Stomach (tissue), 9 donors: ENCODE measurements around the gene SURF2. TPM values are rescaled to one million over a fixed set of nuclear protein-coding genes. Genes with fewer than 3 reads are reported as not detected.

ENCODE experiments used
- DNase-seq, 2 donors: peaks; one replicate each; pipeline versions ENCODE4 v3.0.0 to v3.0.0-alpha.2; 2013 to 2019
- H3K27ac ChIP-seq, 5 donors: fragments of 200-600 bp in 4 of 5; sonication (generic) in 4 of 5; one replicate each; pipeline ENCODE4 v1.5.1; 2013 to 2019; ENCODE audit warnings: mild to moderate bottlenecking in 1 of 5, moderate library complexity in 1 of 5
- H3K27me3 ChIP-seq, 3 donors: fragments of 200-600 bp; sonication (generic); one replicate each; pipeline ENCODE4 v1.5.1; 2017 to 2019; ENCODE audit warnings: mixed run types in 1 of 3
- H3K36me3 ChIP-seq, 4 donors: fragments of 200-600 bp; sonication (generic); 1 replicate in 3 of 4; 2 replicates in 1 of 4; pipeline ENCODE4 v1.5.1; 2016 to 2019
- H3K4me1 ChIP-seq, 4 donors: fragments of 200-600 bp; sonication (generic); one replicate each; pipeline ENCODE4 v1.5.1; 2016 to 2019
- H3K4me3 ChIP-seq, 4 donors: fragments of 200-600 bp; sonication (generic) in 3 of 4; one replicate each; pipeline ENCODE4 v1.5.1; 2016 to 2019; ENCODE audit warnings: mild to moderate bottlenecking in 1 of 4
- H3K9me3 ChIP-seq, 4 donors: fragments of 200-600 bp; sonication (generic); one replicate each; pipeline ENCODE4 v1.5.1; 2016 to 2019
- EP300 ChIP-seq: sonication (generic); formaldehyde crosslinking; IDR thresholded peaks from one replicate; pipeline ENCODE4 v1.6.1; 2017; ENCODE audit warnings: antibody characterized with exemption
- POLR2A ChIP-seq, 4 donors: fragments of 450-650 bp; IDR thresholded peaks; one replicate each; pipeline ENCODE4 v1.6.1; 2016; ENCODE audit warnings: antibody characterized with exemption in 4 of 4, control low read depth in 2 of 4, mild to moderate bottlenecking in 1 of 4, moderate library complexity in 1 of 4
- POLR2AphosphoS5 ChIP-seq, 3 donors: sonication (generic); formaldehyde crosslinking; IDR thresholded peaks; one replicate each; pipeline ENCODE4 v1.6.1; 2016; ENCODE audit warnings: antibody characterized with exemption in 3 of 3
- WGBS, 5 donors: extraction: QIAGEN DNeasy Blood & Tissue Kit in 3 of 5; methylation state at CpG; one replicate each; pipeline versions ENCODE4 v1.1.5 to v1.1.7; 2013 to 2018; 5-methylcytosine and 5-hydroxymethylcytosine counted together
- intact Hi-C: fragments of 100-400 bp; cut with DNase I; formaldehyde crosslinking; loops from one replicate; pipeline ENCODE4 v1.15.1; 2023; ENCODE audit warnings: low total_unique reads
- polyA plus RNA-seq, 3 donors: library from polyadenylated mRNA; stranded (reverse); fragments of 200-250 nt; gene quantifications; one replicate each; pipeline ENCODE4 v1.2.3, GENCODE V29; 2013
- total RNA-seq, 5 donors: library from RNA; depleted of rRNA; stranded (reverse); fragments of >200 nt; gene quantifications; one replicate each; pipeline versions ENCODE4 v1.1.0 to v1.2.3, GENCODE V29; 2014 to 2016
- TF ChIP-seq, protein P1 (sequence below), 7 experiments: fragments of 450-650 bp in 4 of 7; fragments of 200-600 bp in 3 of 7; sonication (generic) in 3 of 7; IDR thresholded peaks; one replicate each; pipeline ENCODE4 v1.5.1; 2016 to 2019; ENCODE audit warnings: antibody characterized with exemption in 7 of 7, control low read depth in 2 of 7, mild to moderate bottlenecking in 1 of 7
- donor health status: healthy with polysubstance abuse.
- donor health status: Bipolar disorder and iron deficiency.
- donor health status: healthy.

Gene SURF2
- total and polyA plus RNA-seq, 8 donors = 1.8 to 75.3 (median 33.2) TPM

DNA sequence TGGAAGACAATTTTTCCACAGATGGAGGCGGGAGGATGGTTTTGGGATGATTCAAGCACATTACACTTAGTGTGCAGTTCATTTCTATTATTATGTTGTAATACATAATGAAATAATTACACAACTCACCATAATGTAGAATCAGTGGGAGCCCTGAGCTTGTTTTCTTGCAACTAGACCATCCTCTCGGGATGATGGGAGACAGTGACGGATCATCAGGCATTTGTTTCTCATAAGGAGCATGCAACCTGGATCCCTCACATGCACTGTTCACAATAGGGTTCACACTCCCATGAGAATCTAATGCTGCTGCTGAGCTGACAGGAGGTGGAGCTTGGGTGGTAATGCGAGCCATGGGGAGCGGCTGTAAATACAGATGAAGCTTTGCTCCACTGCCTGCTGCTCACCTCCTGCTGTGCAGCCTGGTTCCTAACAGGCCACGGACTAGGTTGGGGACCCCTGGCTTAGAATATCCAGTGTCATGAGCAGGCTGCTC is 21.4 kb downstream of the SURF2 start:
- intact Hi-C loops = no loop called here
- Histone ChIP-seq H3K4me3 (no peak overlapping the region), H3K27ac (peak overlapping the region in 1 of 5 donors; percentile 8), H3K27me3 (no peaks in the 10 kb centered on the region), H3K4me1 (peaks cover 22 to 44% (median 39%) of the 10 kb centered on the region in 4 donors), H3K9me3 (no peaks in the 10 kb centered on the region), H3K36me3 (peaks cover 7 to 9% (median 8%) of the 10 kb centered on the region in 4 donors)
- WGBS, 5 donors = 54 to 74% (median 61%) methylated on average over 6 of the region's 6 CpGs
- DNase-seq = no peak
- no peak for TF ChIP-seq POLR2A (IDR thresholded peaks at IDR 0.05)
- TF ChIP-seq EP300 = no peak
- TF ChIP-seq, protein P1, sequence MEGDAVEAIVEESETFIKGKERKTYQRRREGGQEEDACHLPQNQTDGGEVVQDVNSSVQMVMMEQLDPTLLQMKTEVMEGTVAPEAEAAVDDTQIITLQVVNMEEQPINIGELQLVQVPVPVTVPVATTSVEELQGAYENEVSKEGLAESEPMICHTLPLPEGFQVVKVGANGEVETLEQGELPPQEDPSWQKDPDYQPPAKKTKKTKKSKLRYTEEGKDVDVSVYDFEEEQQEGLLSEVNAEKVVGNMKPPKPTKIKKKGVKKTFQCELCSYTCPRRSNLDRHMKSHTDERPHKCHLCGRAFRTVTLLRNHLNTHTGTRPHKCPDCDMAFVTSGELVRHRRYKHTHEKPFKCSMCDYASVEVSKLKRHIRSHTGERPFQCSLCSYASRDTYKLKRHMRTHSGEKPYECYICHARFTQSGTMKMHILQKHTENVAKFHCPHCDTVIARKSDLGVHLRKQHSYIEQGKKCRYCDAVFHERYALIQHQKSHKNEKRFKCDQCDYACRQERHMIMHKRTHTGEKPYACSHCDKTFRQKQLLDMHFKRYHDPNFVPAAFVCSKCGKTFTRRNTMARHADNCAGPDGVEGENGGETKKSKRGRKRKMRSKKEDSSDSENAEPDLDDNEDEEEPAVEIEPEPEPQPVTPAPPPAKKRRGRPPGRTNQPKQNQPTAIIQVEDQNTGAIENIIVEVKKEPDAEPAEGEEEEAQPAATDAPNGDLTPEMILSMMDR (IDR thresholded peaks at IDR 0.05) = no peak
- no peak for TF ChIP-seq POLR2AphosphoS5 (IDR thresholded peaks at IDR 0.05)

DNA sequence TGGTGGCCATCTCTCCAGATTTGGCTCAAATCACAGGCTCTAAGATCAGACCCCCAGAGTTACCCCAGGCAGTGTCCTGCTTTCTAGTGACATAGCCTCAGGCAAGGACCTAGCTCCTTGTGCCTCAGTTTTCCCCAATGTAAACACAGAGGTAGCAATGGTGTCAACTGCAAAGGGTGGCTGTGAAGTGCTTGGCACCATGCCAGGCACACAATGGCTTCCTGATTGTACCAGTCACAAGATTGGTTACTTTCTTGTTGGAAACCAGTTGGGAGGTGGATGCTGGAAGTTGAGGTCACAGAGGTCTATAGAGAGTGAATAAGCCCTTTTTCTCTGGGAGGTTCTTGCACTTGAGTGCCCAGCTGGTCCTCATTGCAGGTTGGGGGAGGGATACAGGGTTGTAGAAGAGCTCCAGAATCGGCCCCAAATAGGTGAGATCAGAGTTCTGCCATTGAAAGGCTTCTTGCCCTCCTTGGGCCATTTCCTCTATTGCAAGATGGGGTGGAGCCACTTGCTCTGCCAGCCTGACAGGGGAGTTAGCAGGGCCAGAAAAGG is 22.1 kb downstream of the SURF2 start:
- no peaks in the 10 kb centered on the region for H3K9me3 ChIP-seq
- peaks cover 16 to 36% (median 32%) of the 10 kb centered on the region in 4 donors for H3K4me1 ChIP-seq
- peaks cover under 1 to 1% (median under 1%) of the 10 kb centered on the region in 4 donors for H3K36me3 ChIP-seq
- H3K27ac ChIP-seq = peak overlapping the region in 1 of 5 donors; percentile 8
- DNase-seq = no peak
- no peaks in the 10 kb centered on the region for H3K27me3 ChIP-seq
- no peak overlapping the region for H3K4me3 ChIP-seq
- 57 to 80% (median 75%) methylated on average over 1 of the region's 1 CpG for WGBS, 5 donors
- intact Hi-C loops = no loop called here
- TF ChIP-seq EP300 (no peak), POLR2AphosphoS5 (IDR thresholded peaks at IDR 0.05) (no peak)
- TF ChIP-seq, protein P1 (IDR thresholded peaks at IDR 0.05) = no peak

GRCh38 chr9:133379153-133380086 is 23.1 kb downstream of the SURF2 start:
- intact Hi-C loops = no loop called here
- Histone ChIP-seq H3K36me3 (no peaks in the 10 kb centered on the region), H3K4me3 (no peak overlapping the region), H3K27me3 (no peaks in the 10 kb centered on the region), H3K4me1 (peaks cover 11 to 29% (median 25%) of the 10 kb centered on the region in 4 donors), H3K27ac (no peak overlapping the region), H3K9me3 (no peaks in the 10 kb centered on the region)
- WGBS, 5 donors = 88 to 93% (median 91%) methylated on average over 10 to 14 of the region's 14 CpGs
- TF ChIP-seq POLR2A (IDR thresholded peaks at IDR 0.05) (no peak), EP300 (no peak)
- DNase-seq = no peak

GRCh38 chr9:133380734-133381133 is 24.4 kb downstream of the SURF2 start:
- 75 to 88% (median 84%) methylated on average over 4 of the region's 4 CpGs for WGBS, 5 donors
- Histone ChIP-seq H3K36me3 (no peaks in the 10 kb centered on the region), H3K9me3 (no peaks in the 10 kb centered on the region), H3K27me3 (no peaks in the 10 kb centered on the region), H3K4me1 (peaks cover 14 to 37% (median 22%) of the 10 kb centered on the region in 4 donors), H3K4me3 (no peak overlapping the region), H3K27ac (no peak overlapping the region)
- no peak for TF ChIP-seq EP300
- no peak for DNase-seq
- intact Hi-C loops = no loop called here

GRCh38 chr9:133382507-133383141 is 26.3 kb downstream of the SURF2 start:
- intact Hi-C loops = no loop called here
- no peaks in the 10 kb centered on the region for H3K36me3 ChIP-seq
- H3K4me3 ChIP-seq = no peak overlapping the region
- no peak for TF ChIP-seq POLR2A (IDR thresholded peaks at IDR 0.05)
- no peak for TF ChIP-seq EP300
- TF ChIP-seq, protein P1 (IDR thresholded peaks at IDR 0.05) = no peak
- DNase-seq = no peak
- H3K4me1 ChIP-seq = peaks cover 7 to 29% (median 16%) of the 10 kb centered on the region in 4 donors
- no peak overlapping the region for H3K27ac ChIP-seq
- 82 to 95% (median 91%) methylated on average over 4 of the region's 4 CpGs for WGBS, 5 donors
- no peaks in the 10 kb centered on the region for H3K9me3 ChIP-seq
- H3K27me3 ChIP-seq = no peaks in the 10 kb centered on the region
